Measurements from ENCODE around the gene SOD3. TPM values are rescaled to one million over a fixed set of nuclear protein-coding genes. Genes with fewer than 3 reads are reported as not detected.

SOD3 gene
- 10 to 100 TPM in 6 of 7 donors, 1 to 10 TPM in 1; 8.6 to 28.8 (median 17.0) TPM for total RNA-seq
- 10 to 100 TPM in 1 of 3 donors, 1 to 10 TPM in 2; 4.0 to 13.8 (median 9.6) TPM for polyA plus RNA-seq
- long read RNA-seq, donor 1, partial matches to known transcripts, result 0 of 1 reads
- long read RNA-seq, donor 1, other reads (novel, unspliced or antisense), result 0 of 1 reads
- long read RNA-seq, donor 2, transcript SOD3-201 (2 exons, 1,526 nt), result major isoform, 8 of 8 reads
- long read RNA-seq, donor 2, partial matches to known transcripts, result 0 of 8 reads
- long read RNA-seq, donor 2, other reads (novel, unspliced or antisense), result 0 of 8 reads

GRCh38 chr4:24794916-24795665 lies at the start of gene SOD3:
SOD3 (plus strand) TSS chr4:24795573; CDS start chr4:24799522, 3,949 bp downstream.
- peak; percentile 75 for DNase-seq
- intact Hi-C loops (cut with DNase I; ENCODE audit: low total_unique reads), result no loop called here
- Histone ChIP-seq H3K9me3 (no peaks in the 10 kb centered on the region), H3K27me3 (replicated peaks in 1 of 7) (peaks cover 0 to 52% (median 17%) of the 10 kb centered on the region in 7 donors), H3K36me3 (no peaks in the 10 kb centered on the region), H3K27ac (peak within 1 kb of the TSS; percentile 40 to 74 (median 54)), H3K4me1 (peaks cover 0 to 25% (median 4%) of the 10 kb centered on the region in 6 donors), H3K4me3 (peak within 1 kb of the TSS in 4 of 8 donors; percentile 5 to 40 (median 10))
- WGBS, 5 donors, result 61 to 69% (median 65%) methylated on average over 21 of the region's 21 CpGs
- TF ChIP-seq POLR2AphosphoS5 (IDR thresholded peaks at IDR 0.05) (peak; percentile 62 to 73 (median 66)), POLR2A (IDR thresholded peaks at IDR 0.05) (no peak)

- intact Hi-C loops (cut with DNase I; ENCODE audit: low total_unique reads), result no loop called here
- no peak for DNase-seq
- Histone ChIP-seq H3K36me3 (no peaks in the 10 kb centered on the region), H3K9me3 (no peaks in the 10 kb centered on the region), H3K27me3 (replicated peaks in 1 of 7) (no peaks in the 10 kb centered on the region), H3K4me1 (no peaks in the 10 kb centered on the region), H3K4me3 (no peak overlapping the region), H3K27ac (no peak overlapping the region)
- no peak for TF ChIP-seq CTCF (IDR thresholded peaks at IDR 0.05 in 8 of 11, conservative IDR thresholded peaks at IDR 0.05 in 3 of 11)
- TF ChIP-seq POLR2AphosphoS5 (IDR thresholded peaks at IDR 0.05), result no peak
- no peak for TF ChIP-seq POLR2A (IDR thresholded peaks at IDR 0.05)
- WGBS, 5 donors, result 83 to 91% (median 83%) methylated on average over 4 of the region's 4 CpGs
These were observed 48.0 kb upstream of the SOD3 start for GRCh38 chr4:24747234-24747975.

- 84 to 95% (median 86%) methylated on average over 4 of the region's 4 CpGs for WGBS, 5 donors
- intact Hi-C loops (cut with DNase I; ENCODE audit: low total_unique reads), result no loop called here
- TF ChIP-seq POLR2AphosphoS5 (IDR thresholded peaks at IDR 0.05) (no peak), POLR2A (IDR thresholded peaks at IDR 0.05) (no peak)
- no peak for DNase-seq
- no peaks in the 10 kb centered on the region for H3K27me3 ChIP-seq (replicated peaks in 1 of 7)
- H3K4me3 ChIP-seq, result no peak overlapping the region
- no peak overlapping the region for H3K27ac ChIP-seq
- no peaks in the 10 kb centered on the region for H3K9me3 ChIP-seq
- H3K4me1 ChIP-seq, result no peaks in the 10 kb centered on the region
- H3K36me3 ChIP-seq, result no peaks in the 10 kb centered on the region
These were observed 47.4 kb upstream of the SOD3 start for GRCh38 chr4:24748023-24748422.

- no peak overlapping the region for H3K27ac ChIP-seq
- H3K4me3 ChIP-seq, result no peak overlapping the region
- WGBS, 5 donors, result 70 to 80% (median 74%) methylated on average over 10 of the region's 10 CpGs
- no peaks in the 10 kb centered on the region for H3K27me3 ChIP-seq (replicated peaks in 1 of 7)
- no peak for TF ChIP-seq CTCF (IDR thresholded peaks at IDR 0.05 in 8 of 11, conservative IDR thresholded peaks at IDR 0.05 in 3 of 11)
- TF ChIP-seq POLR2A (IDR thresholded peaks at IDR 0.05), result no peak
- TF ChIP-seq POLR2AphosphoS5 (IDR thresholded peaks at IDR 0.05), result no peak
- DNase-seq, result no peak
- intact Hi-C loops (cut with DNase I; ENCODE audit: low total_unique reads), result no loop called here
- H3K36me3 ChIP-seq, result no peaks in the 10 kb centered on the region
- H3K9me3 ChIP-seq, result no peaks in the 10 kb centered on the region
- no peaks in the 10 kb centered on the region for H3K4me1 ChIP-seq
These were observed 46.5 kb upstream of the SOD3 start for GRCh38 chr4:24748758-24749350.

Measured in spleen (tissue), 13 donors.